Aorta (tissue), 5 donors: ENCODE results near the gene SNX32. TPM values are rescaled to one million over a fixed set of nuclear protein-coding genes. Genes with fewer than 3 reads are reported as not detected.
A peak's percentile ranks its signal among the peaks of the same experiment; 100 is the strongest.

Experiments used
- ATAC-seq: fragments of 200-7000 bp; cut with Tn5 transposase; one replicate; pipeline ENCODE4 v1.9.1; 2022; ENCODE audit warnings: moderate library complexity; ENCODE audit not compliant: low FRiP score
- DNase-seq, 2 donors: peaks; one replicate each; pipeline ENCODE4 v3.0.0-alpha.2; 2020
- H3K27ac ChIP-seq, 2 donors: one replicate each; pipeline ENCODE4 v1.5.1; 2013; ENCODE audit warnings: low read length in 2 of 2, mild to moderate bottlenecking in 2 of 2, moderate library complexity in 2 of 2, control low read depth in 1 of 2, inconsistent platforms in 1 of 2, low read depth in 1 of 2
- H3K27me3 ChIP-seq, 2 donors: one replicate each; pipeline ENCODE4 v1.6.1; 2013; ENCODE audit warnings: control low read depth in 1 of 2, low read length in 1 of 2, mild to moderate bottlenecking in 1 of 2, moderate library complexity in 1 of 2; ENCODE audit not compliant: insufficient read depth in 2 of 2, control insufficient read depth in 1 of 2
- H3K36me3 ChIP-seq, 2 donors: one replicate each; pipeline ENCODE4 v1.6.1; 2013; ENCODE audit warnings: control low read depth in 1 of 2, low read length in 1 of 2, mild to moderate bottlenecking in 1 of 2; ENCODE audit not compliant: insufficient read depth in 2 of 2, control insufficient read depth in 1 of 2
- H3K4me1 ChIP-seq, 2 donors: one replicate each; pipeline ENCODE4 v1.6.1; 2013; ENCODE audit warnings: low read length in 2 of 2, control low read depth in 1 of 2, mild to moderate bottlenecking in 1 of 2, moderate library complexity in 1 of 2; ENCODE audit not compliant: insufficient read depth in 2 of 2, control insufficient read depth in 1 of 2
- H3K4me3 ChIP-seq, 2 donors: one replicate each; pipeline ENCODE4 v1.5.1; 2013; ENCODE audit warnings: low read length in 2 of 2, control low read depth in 1 of 2, mild to moderate bottlenecking in 1 of 2
- H3K9me3 ChIP-seq: one replicate; pipeline ENCODE4 v1.6.1; 2013; ENCODE audit warnings: mild to moderate bottlenecking, low read length; ENCODE audit not compliant: control insufficient read depth
- WGBS, 2 donors: extraction: QIAGEN DNeasy Blood & Tissue Kit; methylation state at CpG; one replicate each; pipeline ENCODE4 v1.1.7; 2013; 5-methylcytosine and 5-hydroxymethylcytosine counted together
- intact Hi-C, 2 donors: fragments of 100-400 bp; cut with DNase I; formaldehyde crosslinking; loops; one replicate each; pipeline versions ENCODE4 v1.14.2 to v1.15.0; 2022
- polyA plus RNA-seq, 2 donors: library from polyadenylated mRNA; stranded (reverse); fragments of 200-250 nt; gene quantifications; one replicate each; pipeline ENCODE4 v1.2.3, GENCODE V29; 2013
- total RNA-seq, 2 donors: library from RNA; stranded (reverse); fragmentation: NEBNext Ultra II Directional; extraction: Animal tissue kit (Norgen Biotek cat#: 25700); gene quantifications; one replicate each; pipeline ENCODE4 v1.2.1, GENCODE V29; 2021
- donor health status: healthy with polysubstance abuse.
- donor health status: Bipolar disorder and iron deficiency.
- donor health status: DM: no; HTN: no; CAD: no.
- donor health status: DM: no; HTN: no; CAD: no.
- donor health status: DM: yes; HTN: yes; CAD: no.

SNX32 gene
- total and polyA plus RNA-seq, 4 donors = 0.39 to 2.4 (median 1.2) TPM; not detected in 1

- DNase-seq (peak in 1 of 2 donors; percentile 49), ATAC-seq (no peak)
- Histone ChIP-seq H3K9me3 (no peaks in the 10 kb centered on the region), H3K4me3 (no peak overlapping the region), H3K36me3 (peaks cover 0 to 3% of the 10 kb centered on the region in 2 donors), H3K27ac (no peak overlapping the region), H3K4me1 (peaks cover 0 to 3% of the 10 kb centered on the region in 2 donors), H3K27me3 (no peaks in the 10 kb centered on the region)
- WGBS, 2 donors = 80% methylated on average over 28 of the region's 28 CpGs
- intact Hi-C loops = loop anchor here (2.0 to 10.0 kb wide), 3 partner anchors 77 to 141 kb away; partner anchors contain the start of genes CATSPER1 (in 1 of the 2) and SART1 (in 1 of the 2)
Measured at GRCh38 chr11:65883786-65884715, 50.3 kb downstream of the SNX32 start.

DNA sequence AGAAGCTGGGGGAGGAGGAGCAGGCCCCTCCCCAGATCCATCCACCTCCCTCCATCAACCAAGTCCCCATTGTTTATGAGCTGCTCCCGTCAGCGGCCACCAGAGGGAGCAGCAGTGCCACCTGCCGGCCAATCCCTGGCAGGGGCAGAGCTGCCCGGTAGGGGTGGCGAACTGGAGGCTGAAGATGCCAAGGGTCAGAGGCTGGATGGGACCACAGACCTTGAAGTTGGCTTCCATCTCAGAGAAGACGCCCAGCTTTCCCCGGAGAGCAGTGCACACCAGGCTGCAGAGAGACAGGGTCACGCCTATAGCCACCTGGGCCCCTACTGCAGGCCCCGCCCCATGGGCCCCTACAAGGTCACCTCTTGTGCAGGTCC is 50.9 kb downstream of the SNX32 start:
- peaks cover 0 to 3% of the 10 kb centered on the region in 2 donors for H3K36me3 ChIP-seq
- intact Hi-C loops = loop anchor here (2.0 to 10.0 kb wide), 5 partner anchors 38 to 140 kb away; partner anchors contain the start of genes BANF1 (in 1 of the 2), CATSPER1 (in 1 of the 2), EIF1AD (in 1 of the 2) and SART1 (in 1 of the 2)
- 20 to 25% methylated on average over 9 of the region's 9 CpGs for WGBS, 2 donors

DNA sequence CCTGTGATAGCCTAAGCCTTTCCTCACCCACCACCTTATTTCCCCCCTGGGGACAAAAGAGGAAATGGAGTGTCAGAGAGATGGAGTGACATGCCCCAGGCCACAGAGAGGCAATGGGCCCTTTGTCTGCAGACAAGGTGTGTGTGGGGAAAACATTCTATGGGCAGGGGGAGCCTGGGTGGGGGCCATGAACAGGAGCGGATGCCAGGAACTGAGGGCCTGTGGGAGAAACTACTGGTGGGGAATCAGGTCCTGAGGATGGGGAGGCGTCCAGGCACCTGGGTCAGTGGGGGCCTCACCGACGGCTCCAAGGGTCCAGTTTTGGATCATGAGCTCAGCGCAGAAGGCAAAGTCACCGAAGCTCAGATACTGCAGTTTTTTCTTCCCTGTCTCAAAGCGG is 51.5 kb downstream of the SNX32 start:
- Histone ChIP-seq H3K4me3 (no peak overlapping the region), H3K9me3 (no peaks in the 10 kb centered on the region), H3K27ac (no peak overlapping the region), H3K36me3 (peaks cover 0 to 3% of the 10 kb centered on the region in 2 donors), H3K4me1 (peaks cover 0 to 3% of the 10 kb centered on the region in 2 donors), H3K27me3 (no peaks in the 10 kb centered on the region)
- 86 to 91% methylated on average over 7 of the region's 7 CpGs for WGBS, 2 donors
- ATAC-seq = no peak
- peak in 1 of 2 donors; percentile 45 for DNase-seq
- intact Hi-C loops = loop anchor here (2.0 to 10.0 kb wide), 5 partner anchors 37 to 140 kb away; partner anchors contain the start of genes BANF1 (in 1 of the 2), CATSPER1 (in 1 of the 2), EIF1AD (in 1 of the 2) and SART1 (in 1 of the 2)

More for the DNA sequence above, 50.9 kb downstream of the SNX32 start:
- H3K27me3 ChIP-seq = no peaks in the 10 kb centered on the region
- no peaks in the 10 kb centered on the region for H3K9me3 ChIP-seq
- ATAC-seq = peak; percentile 57
- H3K27ac ChIP-seq = no peak overlapping the region
- peaks cover 0 to 3% of the 10 kb centered on the region in 2 donors for H3K4me1 ChIP-seq
- no peak overlapping the region for H3K4me3 ChIP-seq
- DNase-seq = peak; percentile 83 to 92

DNA sequence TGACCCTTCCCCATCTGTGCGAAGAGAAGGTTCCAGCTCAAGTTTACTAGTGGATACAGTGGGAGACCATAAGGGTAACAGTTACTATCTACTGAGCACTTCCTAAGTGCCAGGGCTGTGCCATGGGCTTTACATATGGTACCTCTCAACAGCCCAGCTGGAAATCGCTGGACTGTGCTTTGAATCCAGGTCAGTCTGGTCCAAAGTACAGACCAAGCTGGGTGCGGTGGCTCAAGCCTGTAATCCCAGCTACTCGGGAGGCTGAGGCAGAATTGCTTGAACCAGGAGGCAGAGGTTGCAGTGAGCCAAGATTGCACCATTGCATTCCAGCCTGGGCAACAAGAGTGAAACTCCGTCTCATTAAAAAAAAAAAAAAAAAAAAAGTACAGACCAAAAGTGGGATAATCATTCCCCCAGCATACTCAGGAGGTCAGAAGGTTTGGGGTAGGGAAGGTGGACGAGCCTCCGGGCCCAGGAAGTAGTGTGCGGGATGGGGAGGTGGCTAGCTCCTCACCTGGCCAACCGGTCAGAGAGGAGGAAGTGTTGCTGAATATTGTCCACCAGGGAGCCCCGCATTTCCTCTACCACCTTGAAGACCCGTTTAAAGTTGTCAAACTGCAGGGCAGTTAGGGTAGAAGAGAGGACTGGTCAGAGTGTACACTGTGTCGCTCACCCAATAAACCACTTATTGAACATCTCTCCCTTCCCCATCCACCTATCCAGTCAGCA is 52.2 kb downstream of the SNX32 start:
- ATAC-seq = no peak
- Histone ChIP-seq H3K27ac (no peak overlapping the region), H3K4me1 (peaks cover 0 to 3% of the 10 kb centered on the region in 2 donors), H3K9me3 (no peaks in the 10 kb centered on the region), H3K36me3 (peaks cover 0 to 3% of the 10 kb centered on the region in 2 donors), H3K27me3 (peaks cover 0 to 1% of the 10 kb centered on the region in 2 donors), H3K4me3 (no peak overlapping the region)
- intact Hi-C loops = loop anchor here (2.0 to 10.0 kb wide), 5 partner anchors 36 to 139 kb away; partner anchors contain the start of genes BANF1 (in 1 of the 2), CATSPER1 (in 1 of the 2), EIF1AD (in 1 of the 2) and SART1 (in 1 of the 2)
- WGBS, 2 donors = 92 to 93% methylated on average over 12 of the region's 12 CpGs
- DNase-seq = peak in 1 of 2 donors; percentile 40

- ATAC-seq = no peak
- Histone ChIP-seq H3K9me3 (no peaks in the 10 kb centered on the region), H3K4me1 (peaks cover 0 to 3% of the 10 kb centered on the region in 2 donors), H3K36me3 (peaks cover 0 to 3% of the 10 kb centered on the region in 2 donors), H3K27ac (peak overlapping the region in 1 of 2 donors; percentile 43), H3K4me3 (no peak overlapping the region), H3K27me3 (peaks cover 0 to 5% of the 10 kb centered on the region in 2 donors)
- intact Hi-C loops = loop anchor here (5.0 to 10.0 kb wide), 3 partner anchors 35 to 138 kb away; partner anchors contain the start of genes BANF1 (in 1 of the 2), CATSPER1 (in 1 of the 2) and EIF1AD (in 1 of the 2)
- whole genome bisulfite sequencing, 2 donors = 74 to 78% methylated on average over 14 of the region's 14 CpGs
- DNase-seq = peak in 1 of 2 donors; percentile 54
Measured at GRCh38 chr11:65886826-65887722, 53.3 kb downstream of the SNX32 start.

DNA sequence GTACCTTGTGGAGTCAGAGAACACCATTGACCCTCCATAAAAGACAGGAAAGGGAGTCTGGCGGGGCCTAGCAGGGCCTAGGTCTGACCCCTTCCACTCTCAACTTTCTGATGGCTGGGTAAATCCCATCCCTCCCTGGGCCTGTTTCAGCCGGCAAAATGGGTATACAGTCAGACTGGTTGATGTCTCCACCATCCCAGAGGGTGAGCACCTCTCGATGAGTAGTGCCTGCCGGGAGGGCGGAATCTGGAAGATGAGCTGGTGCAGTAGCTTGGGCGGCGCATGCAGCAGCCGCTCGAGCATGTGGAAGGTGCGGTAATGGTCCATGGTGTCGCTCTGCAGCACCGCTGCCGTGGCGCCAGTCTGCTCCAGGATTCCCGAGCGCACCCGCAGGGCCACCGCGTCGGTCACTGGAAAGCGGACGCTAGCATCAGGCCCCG is 54.0 kb downstream of the SNX32 start:
- Histone ChIP-seq H3K4me3 (peak overlapping the region; percentile 23 to 57), H3K4me1 (peaks cover 0 to 3% of the 10 kb centered on the region in 2 donors), H3K27ac (peak overlapping the region in 1 of 2 donors; percentile 43), H3K27me3 (peaks cover 0 to 5% of the 10 kb centered on the region in 2 donors), H3K9me3 (no peaks in the 10 kb centered on the region), H3K36me3 (peaks cover 0 to 2% of the 10 kb centered on the region in 2 donors)
- WGBS, 2 donors = 1 to 2% methylated on average over 23 of the region's 23 CpGs
- ATAC-seq (no peak), DNase-seq (no peak)
- intact Hi-C loops = loop anchor here (2.0 to 10.0 kb wide), 4 partner anchors 31 to 137 kb away; partner anchors contain the start of genes BANF1 (in 1 of the 2), C11orf68 (in 1 of the 2), CATSPER1 (in 1 of the 2) and DRAP1 (in 1 of the 2)

DNA sequence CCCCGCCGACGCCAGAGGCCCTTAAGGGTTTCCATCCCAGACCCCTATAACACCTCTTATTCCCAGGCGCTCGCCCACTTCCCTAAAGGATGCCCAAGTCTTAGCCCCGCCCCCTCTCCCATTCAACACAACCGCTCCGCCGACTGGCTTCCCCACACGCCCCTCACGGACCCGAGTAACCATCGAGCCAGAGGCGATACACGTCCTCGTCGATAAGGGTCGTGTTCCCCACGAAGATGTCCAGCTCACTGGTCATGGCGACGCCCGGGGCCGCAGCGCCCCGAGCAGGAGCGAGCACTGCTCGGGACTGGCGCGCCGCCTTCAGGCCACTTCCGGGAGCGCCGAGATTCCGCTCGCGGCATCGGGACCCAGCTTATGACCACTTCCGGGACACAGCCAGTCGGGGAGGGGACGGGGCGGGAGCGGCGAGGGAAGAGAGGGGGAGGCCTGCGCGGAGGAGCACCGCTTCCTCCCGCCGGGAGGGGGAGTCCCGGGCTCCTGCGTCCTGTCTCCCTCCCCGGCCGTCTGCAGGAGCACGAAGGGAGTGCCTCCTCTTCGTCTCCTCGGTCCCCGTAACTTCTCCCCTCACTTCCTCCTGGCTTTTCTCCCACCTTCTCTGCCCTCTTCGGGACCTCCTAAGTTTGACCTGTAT is 54.5 kb downstream of the SNX32 start, which contains the start of gene FIBP:
Gene FIBP, minus strand, starts transcription at position 309 of the 652 bp plus-strand sequence. Its CDS starts 53 bp downstream, at position 256.
- ATAC-seq (peak; percentile 90), DNase-seq (peak; percentile 99)
- Histone ChIP-seq H3K9me3 (no peaks in the 10 kb centered on the region), H3K4me1 (peaks cover 0 to 3% of the 10 kb centered on the region in 2 donors), H3K27ac (peak within 1 kb of the TSS; percentile 88 to 97), H3K27me3 (peaks cover 0 to 5% of the 10 kb centered on the region in 2 donors), H3K4me3 (peak within 1 kb of the TSS; percentile 25 to 57), H3K36me3 (peaks cover 0 to 2% of the 10 kb centered on the region in 2 donors)
- WGBS, 2 donors = 0% methylated on average over 48 to 57 of the region's 57 CpGs
- intact Hi-C loops = loop anchor here (2.0 to 10.0 kb wide), 4 partner anchors 31 to 137 kb away; partner anchors contain the start of genes BANF1 (in 1 of the 2), C11orf68 (in 1 of the 2), CATSPER1 (in 1 of the 2) and DRAP1 (in 1 of the 2)
